Germinal center (tissue), 1 donor: ENCODE measurements around the gene ELN.

ENCODE experiments used
- DNase-seq: peaks from one replicate; pipeline ENCODE4 v3.0.0; 2012; ENCODE audit warnings: mixed read lengths, low spot score

Gene ELN

GRCh38 chr7:74023786-74024185 is 4.2 kb upstream of the ELN start:
- DNase-seq = no peak

DNA sequence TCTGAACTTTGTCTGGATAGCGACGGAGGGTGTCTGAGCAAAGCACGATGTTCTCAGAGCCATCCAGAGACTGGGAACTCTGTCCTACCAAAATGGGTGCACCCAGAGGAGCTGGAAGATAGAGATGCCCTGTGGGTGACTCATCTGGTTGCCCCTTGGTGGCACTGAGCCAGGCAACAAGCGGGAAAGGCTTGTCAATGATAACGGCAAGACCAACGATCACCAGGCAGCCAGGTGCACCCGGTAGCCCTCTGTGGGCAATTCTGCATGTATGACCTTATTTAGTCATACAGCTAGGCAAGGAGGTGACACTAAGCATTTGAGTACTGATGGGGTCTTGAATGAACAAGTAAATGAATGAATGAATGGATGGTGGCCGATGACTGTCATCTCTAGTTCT is 2.8 kb upstream of the ELN start:
- no peak for DNase-seq

- DNase-seq = no peak
Measured at GRCh38 chr7:74025730-74026129, 2.2 kb upstream of the ELN start.

DNA sequence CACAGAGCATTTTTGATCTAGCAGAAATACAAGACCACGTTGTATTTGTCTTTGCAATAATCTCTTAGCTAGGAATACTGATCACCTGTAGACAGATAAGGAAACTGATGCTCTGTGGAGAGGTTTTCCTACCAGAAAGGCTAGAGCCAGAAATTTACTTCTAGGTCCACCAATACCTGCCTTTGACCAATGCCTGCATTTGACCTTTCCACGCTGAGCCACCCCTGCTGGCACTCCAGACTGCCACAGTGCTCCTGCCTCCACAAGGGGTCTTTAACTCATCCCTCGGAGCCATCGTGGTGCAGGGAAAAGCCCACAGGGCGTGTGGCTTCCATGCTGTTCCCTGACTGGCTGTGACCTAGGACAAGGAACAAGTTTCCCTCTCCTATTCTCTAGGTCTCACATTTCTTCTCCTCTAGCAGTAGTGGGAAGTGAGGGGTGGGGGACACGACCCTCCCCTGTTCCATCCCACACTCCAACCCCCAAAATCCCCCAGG is 1.5 kb upstream of the ELN start:
- no peak for DNase-seq

- peak; percentile 76 for DNase-seq
Measured at GRCh38 chr7:74026903-74027682, 880 bp upstream of the ELN start.

- no peak for DNase-seq
Measured at GRCh38 chr7:74028321-74028838, 407 bp downstream of the ELN start.

DNA sequence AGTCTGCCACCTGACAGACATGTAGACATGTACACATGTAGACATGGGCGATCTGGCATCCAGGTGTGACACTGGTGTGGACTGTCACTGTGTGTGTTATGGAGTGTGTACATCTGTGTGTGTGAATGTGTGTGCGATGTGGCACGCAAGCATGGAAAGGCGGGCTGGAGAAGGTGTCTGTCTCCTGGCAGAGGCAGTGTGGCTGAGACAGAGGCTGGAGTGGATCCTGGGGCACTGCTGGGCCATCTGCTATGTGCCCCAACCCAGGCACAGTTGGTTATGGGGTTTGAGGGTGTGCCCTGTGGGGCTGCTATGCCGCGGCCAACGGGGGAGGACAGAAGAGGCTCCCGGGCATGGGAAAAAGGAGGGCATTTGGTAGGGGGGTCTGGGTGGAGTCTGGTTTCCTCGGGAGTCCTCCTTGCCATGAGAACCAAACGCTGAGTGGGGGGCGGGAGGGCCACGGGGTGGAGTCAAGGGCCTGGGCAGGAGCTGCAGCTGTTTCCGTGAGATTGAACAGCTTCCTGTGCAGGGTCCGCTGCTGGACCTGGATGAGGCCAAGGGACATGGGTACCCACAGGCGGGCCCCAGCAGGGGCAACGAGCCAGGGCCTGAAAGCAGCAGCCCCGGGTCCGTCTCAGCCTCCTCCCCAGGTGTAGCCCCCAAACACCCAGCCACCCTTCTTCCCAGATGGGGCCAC is 1.3 kb downstream of the ELN start:
- no peak for DNase-seq

- no peak for DNase-seq
Measured at GRCh38 chr7:74029991-74030415, 2.0 kb downstream of the ELN start.

- no peak for DNase-seq
Measured at GRCh38 chr7:74030861-74031260, 2.9 kb downstream of the ELN start.

- no peak for DNase-seq
Measured at GRCh38 chr7:74031403-74032190, 3.6 kb downstream of the ELN start.

DNA sequence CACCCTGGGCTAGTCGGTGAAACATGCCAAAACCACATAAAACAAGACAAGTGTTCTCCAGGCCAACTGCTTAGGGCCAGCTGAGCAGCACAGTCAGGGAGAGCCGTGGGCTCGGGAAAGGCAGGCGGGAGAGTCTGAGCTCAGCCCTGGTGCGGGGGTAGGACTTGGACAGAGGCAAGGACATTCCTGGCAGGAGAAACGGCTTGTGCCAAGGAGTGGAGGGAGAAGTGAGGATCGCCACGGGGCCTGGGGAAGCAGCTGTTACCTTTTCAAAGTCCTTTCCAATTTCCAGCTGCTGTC is 4.2 kb downstream of the ELN start:
- DNase-seq = no peak

GRCh38 chr7:74032624-74033371 is 4.8 kb downstream of the ELN start:
- no peak for DNase-seq

- no peak for DNase-seq
Measured at GRCh38 chr7:74033372-74034311, 5.7 kb downstream of the ELN start.

DNA sequence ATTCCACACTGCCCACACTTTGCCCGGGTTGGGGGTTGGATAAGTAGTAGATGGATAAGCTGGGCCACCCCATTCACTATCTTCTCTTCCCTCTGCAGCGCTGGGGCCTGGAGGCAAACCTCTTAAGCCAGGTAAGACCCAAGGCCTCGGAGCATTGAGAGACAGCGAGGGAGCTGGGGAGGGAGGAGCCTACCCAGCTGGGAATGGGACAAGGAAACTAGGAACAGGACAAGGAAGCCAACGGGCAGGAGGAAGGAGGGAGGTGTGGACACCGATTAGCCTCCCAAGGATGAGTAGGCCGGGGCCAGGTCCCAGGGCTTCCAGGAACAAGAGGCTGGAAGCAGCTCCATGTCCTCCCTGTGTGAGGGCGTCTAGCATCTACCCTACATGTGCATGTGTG is 9.6 kb downstream of the ELN start:
- no peak for DNase-seq

DNA sequence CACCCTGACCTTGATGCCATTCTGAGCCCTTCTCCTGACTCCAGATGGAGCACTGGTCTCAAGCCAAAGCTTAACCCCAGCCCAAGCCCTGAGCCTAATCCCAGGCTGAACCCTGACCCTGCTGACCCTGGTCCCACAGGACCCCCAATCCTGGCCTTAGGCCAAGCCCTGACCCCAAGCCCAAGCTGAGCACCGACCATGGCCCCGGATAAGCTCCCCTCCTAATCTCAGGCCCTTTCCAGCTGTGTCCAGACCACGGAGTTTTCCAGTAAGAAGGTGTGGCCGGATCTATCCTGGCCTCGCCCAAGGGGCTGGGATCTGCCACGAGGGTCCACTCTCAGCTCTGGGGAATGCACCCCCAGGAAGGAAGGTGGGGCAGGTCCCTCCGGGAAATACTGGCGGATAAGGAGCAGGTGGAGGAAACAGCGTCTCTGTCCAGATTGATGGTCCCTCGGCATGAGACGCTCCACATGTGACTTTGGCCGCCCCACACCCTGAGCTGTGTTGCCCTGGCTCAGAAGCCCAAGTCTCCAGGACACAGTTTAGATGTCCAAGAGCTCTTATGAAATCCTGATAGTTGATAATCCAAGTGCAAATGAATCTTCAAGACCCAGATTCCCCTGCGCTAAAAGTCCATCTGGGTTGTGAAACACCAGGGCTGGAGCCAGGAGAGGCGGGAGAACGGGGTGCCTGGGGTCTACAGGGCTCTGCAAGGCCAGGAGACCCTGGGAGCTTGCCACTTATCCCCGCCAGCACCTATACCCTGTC is 10.4 kb downstream of the ELN start:
- no peak for DNase-seq

DNA sequence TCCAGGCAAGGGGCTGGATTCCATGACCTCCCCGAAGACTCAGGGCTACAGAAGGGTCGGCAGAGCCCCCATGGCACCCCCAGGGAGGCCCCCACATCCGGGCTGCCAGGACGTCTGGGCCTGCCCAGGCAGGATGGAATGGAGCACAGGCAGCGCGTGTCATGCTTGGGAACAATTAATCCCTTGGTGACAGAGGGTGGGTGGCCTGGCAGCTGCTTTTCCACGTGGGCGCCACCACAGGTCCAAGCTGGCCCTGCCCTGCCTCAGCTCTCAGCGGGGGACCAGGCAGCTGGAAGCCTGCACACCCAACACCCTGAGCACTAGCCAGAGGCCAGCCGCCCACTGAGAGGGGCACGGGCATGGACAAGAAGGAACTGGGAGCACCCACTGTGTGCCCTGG is 11.4 kb downstream of the ELN start:
- no peak for DNase-seq

- DNase-seq = no peak
Measured at GRCh38 chr7:74040101-74040790, 12.3 kb downstream of the ELN start.

DNA sequence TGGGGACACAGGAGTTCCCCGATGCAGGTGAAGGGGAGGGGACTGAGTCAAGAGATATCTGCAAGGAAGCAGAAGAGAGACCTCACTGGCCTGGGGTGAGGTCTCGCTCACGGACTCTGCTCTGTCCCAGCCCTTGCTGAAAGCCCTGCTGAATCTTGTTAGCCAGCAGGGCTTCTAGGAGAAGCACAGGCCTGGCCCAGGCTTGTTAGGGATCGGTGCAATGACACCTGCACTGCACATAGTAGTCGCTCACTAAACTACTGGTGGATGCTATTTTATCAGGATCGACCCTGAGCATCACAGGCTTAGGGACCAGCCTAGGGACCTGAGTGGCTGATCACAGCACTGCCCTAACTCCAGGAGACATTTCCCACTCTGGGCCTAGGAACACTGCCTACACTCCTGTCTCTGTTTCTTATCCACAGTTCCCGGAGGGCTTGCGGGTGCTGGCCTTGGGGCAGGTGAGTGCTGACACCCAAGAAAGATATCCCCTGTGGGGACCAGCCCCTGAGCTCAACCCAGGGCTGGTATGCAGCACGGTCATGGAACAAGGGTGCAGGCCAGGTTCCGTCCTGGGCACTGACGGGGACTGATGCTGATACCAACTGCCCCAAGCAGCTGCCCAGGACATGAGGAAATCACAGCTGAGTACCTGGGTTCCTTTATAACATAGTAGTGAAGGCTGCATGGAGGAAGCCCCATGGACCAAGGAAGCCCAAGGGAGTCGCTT is 13.0 kb downstream of the ELN start:
- DNase-seq = no peak
